HG03460 (cell line): ENCODE results near the gene DDX54.

ENCODE experiments used
- ATAC-seq: cut with Tn5 transposase; IDR thresholded peaks from one replicate; pipeline ENCODE4 v1.9.1; 2021; ENCODE audit not compliant: unreplicated experiment

The DDX54 gene, protein sequence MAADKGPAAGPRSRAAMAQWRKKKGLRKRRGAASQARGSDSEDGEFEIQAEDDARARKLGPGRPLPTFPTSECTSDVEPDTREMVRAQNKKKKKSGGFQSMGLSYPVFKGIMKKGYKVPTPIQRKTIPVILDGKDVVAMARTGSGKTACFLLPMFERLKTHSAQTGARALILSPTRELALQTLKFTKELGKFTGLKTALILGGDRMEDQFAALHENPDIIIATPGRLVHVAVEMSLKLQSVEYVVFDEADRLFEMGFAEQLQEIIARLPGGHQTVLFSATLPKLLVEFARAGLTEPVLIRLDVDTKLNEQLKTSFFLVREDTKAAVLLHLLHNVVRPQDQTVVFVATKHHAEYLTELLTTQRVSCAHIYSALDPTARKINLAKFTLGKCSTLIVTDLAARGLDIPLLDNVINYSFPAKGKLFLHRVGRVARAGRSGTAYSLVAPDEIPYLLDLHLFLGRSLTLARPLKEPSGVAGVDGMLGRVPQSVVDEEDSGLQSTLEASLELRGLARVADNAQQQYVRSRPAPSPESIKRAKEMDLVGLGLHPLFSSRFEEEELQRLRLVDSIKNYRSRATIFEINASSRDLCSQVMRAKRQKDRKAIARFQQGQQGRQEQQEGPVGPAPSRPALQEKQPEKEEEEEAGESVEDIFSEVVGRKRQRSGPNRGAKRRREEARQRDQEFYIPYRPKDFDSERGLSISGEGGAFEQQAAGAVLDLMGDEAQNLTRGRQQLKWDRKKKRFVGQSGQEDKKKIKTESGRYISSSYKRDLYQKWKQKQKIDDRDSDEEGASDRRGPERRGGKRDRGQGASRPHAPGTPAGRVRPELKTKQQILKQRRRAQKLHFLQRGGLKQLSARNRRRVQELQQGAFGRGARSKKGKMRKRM

DNA sequence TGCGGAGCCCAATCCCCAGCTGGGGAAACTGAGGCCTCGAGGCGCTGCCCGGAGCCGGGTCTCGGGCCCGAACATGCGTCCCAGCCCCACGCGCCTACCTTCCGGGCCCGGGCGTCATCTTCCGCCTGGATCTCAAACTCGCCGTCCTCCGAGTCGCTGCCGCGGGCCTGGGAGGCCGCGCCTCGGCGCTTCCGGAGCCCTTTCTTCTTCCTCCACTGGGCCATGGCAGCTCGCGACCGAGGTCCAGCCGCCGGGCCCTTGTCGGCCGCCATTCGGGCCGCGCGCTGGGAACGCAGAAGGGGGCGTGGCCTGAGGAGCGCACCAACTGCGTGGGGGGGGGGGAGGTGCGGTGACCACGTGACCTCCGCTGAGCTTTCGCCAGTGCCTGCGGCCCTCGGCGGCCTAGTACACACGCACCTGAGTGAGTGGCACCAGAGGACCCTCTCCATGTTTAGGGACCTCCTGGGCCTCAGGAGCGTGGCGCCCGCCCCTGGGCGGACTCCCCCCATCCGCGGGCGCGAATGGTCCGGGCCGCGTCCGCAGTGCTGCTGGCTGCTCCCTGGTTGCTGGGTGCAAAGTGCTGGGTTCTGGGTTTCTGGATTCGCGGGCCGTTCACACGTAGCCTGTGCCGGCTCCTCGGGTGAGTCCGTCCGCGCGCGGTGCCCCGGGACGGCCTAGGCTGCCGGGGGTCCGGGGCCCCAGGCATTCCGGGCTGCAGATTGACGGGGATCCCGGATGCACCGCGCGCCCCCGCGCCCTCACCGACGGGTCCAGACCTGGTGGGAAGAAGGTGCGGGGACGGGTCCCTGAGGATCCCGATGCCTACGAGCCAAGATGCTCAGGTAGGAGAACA, at the start of gene DDX54, which contains the start of gene RITA1:
TSS of gene DDX54 (minus strand) at position 299 of the 853 bp plus-strand sequence. CDS start at position 272, 27 bp downstream.
TSS of gene RITA1 (plus strand) at position 542 of the 853 bp plus-strand sequence. CDS start 1,026 bp downstream, outside the sequence.
- peak; percentile 51 for ATAC-seq

DNA sequence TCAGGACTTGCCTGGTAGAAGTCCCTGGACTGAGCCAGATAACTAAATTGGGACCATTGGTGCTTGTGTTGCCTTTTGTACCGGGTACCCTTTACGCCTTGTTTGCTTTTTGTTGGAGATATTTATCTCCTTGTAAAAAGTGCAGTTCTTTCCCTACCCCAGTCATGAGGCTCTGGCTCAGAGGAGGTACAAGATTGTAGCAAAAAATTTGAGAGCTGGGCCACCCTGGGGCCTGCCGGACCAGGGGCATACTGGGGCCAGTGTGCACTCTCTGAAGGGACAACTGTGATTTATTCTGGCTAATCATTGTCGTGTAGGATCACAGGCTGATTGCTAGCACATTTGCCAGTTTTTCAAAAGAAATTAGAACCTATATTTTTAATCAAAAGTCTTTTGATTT, 49.2 kb upstream of the DDX54 start:
- ATAC-seq, result no peak

DNA sequence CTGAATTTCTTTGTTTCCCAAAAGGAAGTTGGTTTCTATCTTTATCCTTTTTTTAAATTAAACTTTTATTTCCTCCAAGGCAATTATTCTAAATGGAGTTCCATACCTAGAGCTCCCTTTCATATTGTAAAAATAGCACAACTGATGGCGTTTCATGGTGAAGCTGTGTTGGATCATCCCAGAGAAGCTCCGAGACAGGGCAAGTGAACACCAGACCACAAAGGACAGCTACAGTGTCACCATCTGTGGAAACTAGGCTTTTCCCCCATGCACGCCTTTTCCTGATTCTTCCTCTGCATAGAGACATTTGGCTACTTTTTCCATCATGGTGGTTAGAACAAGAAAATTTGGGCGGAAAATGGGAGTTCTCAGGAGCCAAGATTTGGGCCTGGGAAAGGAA, 48.7 kb upstream of the DDX54 start:
- no peak for ATAC-seq

DNA sequence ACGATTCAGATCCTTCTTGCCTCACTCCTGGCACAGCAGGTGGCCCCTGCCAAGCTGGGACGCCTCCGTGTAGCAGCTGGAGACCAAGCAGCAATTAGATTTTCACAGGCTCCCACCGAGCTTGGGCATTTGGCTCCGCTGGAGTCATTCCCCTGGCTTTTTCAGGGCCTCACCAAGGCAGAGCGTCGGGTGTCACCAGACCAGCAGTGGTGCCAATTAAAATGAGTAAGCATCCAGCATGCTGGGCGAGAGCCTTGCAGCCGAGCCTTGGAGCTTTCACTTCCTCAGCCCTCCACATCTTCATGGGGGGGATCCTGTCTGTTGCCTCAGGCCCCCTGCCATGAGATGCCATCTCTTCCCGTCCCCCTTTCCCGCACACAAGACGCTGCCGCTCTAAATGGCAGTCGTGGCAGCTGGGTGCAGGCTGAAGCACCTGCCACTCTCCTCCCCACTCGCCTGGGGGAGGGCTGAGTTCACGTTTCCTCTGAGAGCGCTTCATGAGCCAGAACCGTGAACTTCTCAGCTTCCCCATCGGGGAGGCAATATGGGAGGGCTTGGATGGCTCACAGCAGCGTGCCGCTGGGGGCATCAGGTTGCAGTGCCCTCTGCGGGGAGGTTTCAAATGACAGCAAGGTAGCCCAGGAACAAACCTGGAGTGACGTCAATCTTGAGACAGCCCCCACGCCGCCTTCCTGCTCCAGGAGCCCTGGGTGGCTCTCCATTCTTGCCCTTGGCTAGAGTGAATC, 47.7 kb upstream of the DDX54 start:
- peak; percentile 61 for ATAC-seq

DNA sequence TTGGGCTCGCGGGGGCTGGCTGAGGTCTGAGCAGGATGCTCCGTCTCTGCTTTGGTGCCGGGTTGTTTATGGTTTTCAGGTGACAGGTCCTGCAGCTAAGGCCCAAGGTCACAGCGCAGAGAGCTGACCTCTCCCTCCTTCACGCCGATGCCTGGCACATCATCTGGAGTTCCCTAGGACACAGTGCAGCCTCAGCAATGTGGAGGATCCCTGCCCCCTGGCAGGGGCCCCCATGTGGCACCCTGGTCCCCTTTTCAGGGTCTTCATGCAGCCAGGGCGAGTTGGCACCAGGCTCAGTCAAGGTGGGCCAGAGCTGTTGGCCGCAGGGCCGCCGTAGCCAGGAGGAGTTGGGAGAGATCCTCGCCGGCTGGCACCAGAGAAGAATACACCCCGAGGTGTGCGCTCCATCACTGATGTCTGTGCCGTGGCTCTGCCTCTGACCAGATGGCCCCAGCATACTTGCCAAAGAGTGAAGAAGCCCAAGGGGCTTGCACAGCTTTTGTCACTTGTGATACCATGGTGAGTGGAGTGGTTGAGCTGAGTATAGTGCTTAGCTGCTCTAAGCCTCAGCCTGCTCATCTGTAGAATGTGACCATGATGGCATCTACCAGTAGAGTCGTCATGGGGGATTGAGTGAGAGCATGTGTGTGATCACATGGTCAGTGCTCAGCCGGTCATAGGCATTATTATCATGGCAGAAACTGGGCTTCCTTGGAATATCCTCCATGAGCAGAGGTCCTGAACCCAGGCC, 47.0 kb upstream of the DDX54 start:
- no peak for ATAC-seq

DNA sequence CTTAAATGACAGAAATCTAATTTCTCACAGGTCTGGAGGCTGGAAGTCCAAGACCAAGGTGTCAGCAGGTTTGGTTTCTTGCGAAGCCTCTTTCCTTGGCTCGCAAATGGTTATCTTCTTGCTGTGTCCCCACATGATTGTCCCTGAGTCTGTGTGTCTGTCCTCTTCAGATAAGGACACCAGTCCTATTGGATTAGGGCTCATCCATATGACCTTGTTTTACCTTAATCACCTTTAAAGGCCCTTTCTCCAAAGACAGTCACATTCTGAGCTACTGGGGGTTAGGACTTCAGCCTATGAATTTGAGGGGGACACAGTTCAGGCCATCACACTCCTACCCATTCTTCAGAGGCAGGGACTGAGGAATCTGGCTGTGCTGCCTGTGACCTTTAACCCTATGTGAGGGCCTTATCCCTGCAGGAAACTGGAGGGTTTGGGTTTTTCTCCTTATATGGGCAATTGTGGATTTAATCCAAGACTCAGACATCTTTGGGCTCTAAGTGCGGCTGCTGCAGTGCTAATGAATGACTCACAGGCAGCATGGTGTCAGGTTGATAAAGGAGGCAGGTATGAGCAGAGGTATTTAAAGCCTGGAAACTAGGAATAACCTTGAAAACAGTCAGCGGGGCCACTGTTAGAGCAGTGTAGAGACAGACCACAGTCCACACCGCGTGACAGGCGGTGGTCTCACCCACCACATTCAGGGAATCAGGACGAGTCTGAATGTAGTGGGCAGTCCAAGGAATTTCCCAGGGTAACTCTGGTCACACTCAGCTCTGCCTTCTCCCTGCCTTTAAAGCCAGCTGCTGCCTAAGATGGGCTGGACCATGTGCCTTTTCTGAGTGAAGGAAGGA, 46.2 kb upstream of the DDX54 start:
- ATAC-seq, result no peak

DNA sequence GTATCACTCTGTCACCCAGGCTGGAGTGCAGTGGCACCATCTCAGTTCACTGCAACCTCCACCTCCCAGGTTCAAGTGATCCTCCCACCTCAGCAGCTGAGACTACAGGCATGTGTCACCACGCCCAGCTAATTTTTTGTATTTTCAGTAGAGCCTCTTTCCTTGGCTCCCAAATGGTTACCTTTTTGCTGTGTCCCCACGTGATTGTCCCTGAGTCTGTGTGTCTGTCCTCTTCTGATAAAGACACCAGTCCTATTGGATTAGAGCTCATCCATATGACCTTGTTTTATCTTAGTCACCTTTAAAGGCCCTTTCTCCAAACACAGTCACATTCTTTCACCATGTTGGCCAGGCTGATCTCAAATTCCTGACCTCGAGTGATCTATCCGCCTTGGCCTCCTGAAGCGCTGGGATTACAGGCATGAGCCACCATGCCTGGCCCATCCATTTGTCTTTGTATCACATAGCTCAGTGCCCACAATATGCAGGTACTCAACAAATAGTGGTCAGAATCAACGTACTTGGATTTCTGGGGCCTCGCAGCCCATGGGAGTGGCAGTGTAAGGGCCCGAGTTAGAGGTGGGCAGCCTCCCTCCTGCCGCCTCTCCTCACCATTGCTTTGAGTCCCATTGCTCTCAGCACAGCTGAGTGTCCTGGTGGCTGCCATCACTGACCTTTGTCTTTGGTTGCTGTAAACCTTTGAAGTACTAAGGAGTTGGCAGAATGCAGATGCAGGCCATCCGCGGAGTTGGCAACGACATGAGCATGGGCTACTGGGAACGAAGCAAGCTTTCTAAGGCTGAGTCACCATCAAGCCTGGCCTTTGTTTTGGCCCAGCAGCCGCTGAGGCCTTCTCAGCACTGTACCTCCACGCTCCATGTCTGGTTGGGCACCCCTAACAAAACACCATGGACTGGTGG, 45.3 kb upstream of the DDX54 start:
- ATAC-seq, result peak; percentile 6

DNA sequence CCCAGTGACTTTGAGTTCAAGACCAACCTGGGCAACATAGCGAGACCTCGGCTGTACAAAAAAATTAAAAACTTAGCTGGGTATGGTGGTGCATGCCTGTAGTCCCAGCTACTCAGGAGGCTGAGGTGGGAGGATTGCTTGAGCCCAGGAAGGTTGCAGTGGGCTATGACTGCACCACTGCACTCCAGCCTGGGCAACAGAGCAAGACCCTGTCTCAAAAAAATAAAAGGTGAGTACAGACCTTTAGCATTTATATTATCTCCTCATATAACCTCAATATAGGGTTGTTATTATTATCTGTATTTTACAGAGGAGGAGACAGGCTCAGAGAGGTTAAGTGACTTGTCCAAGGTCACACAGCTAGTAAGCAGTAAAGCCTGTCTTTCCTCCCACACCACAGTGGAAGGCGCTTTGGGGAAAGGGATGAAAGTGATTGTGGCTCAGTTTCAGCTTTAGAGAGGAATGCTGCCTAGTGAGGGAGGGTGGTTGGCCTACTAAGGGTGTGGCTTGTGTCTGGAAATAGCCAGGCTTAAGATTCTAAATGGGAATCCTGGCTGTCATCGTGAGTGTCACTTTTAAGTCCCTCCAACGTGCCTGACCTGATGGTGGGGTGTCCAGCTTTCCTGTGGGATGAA, 43.2 kb upstream of the DDX54 start:
- no peak for ATAC-seq

DNA sequence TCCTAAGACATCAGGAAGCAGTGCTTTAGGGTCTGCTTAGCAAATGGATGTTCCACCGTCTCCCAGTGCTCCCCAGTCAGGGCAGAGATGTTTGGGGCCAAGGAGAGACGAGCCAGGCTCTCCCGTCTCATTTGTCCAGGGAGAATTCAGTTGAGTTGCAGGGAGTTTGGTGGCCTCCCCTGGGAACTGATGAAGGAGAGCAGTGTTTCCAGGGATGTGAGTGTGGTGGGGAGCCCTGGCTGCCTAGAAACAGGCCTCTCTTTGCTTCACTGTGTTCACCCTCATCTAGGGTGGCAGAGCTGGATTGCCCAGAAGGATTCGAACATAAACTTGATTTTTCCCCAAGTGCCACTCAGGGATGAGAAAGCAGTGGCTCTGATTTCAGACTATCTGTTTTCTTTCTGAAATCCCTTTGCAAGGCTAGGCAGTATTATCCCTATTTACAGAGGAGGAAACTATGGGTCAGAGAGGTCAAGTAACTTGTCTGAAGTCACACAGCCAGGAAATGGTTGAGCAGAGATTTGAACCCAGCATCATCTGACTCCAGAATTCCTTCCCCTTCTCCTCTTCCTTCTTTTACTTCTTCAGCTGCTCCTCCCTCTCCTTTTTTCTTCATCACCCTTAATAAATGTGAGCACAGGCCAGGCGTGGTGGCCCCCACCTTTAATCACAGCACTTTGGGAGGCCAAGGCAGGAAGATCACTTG, 42.6 kb upstream of the DDX54 start:
- no peak for ATAC-seq

DNA sequence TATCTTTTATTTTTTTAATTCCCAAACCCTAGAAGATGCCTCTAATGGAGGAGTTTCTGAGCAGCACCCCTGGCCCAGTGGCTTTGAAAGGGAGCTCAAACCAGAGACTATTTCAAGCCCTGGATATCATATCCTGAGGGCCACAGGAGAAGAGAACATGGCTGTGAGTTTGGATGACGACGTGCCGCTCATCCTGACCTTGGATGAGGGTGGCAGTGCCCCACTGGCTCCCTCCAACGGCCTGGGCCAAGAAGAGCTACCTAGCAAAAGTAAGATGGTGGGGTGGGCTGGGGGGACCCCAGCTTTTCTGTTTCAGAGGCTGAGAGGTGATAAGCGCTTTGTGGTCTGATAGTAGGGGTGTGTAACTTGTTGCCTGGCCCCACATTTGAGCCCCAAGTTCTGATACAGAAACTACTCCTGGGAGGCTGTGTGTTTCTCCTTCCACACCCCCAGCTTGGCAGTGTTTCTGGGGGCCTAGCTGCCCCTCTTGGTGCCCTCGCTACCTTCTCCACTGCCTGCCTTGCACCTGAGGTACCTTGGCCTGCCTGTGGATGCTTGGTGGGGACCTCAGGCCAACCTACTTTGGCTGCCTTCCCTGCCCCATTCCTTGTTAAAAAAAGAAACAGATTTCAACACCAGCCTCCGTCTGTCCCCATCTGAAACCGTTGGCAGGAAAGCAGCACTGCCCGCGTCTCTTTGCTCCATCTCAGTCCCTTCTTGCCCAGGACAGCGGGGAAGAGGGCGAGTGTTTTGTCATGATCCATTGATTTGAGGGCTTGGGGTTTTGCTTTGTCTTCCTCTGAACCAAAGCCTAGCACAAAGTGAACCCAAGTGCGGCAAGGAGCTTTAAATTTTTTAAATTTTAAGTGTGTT, 41.7 kb upstream of the DDX54 start:
- ATAC-seq, result no peak

DNA sequence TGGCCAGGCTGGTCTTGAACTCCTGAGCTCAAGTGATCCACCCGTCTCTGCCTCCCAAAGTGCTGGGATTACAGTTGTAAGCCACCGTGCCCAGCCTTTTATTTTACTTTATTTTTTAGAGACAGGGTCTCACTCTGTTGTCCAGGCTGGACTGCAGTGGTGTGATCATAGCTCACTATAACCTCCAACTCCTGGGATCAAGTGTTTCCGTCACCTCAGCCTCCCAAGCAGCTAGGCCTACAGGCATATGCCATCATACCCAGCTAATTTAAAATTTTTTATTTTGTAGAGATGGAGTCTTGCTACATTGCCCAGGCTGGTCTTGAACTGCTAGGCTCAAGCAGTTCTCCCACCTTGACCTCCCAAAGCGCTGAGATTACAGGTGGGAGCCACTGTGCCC, 39.7 kb upstream of the DDX54 start:
- ATAC-seq, result no peak

DNA sequence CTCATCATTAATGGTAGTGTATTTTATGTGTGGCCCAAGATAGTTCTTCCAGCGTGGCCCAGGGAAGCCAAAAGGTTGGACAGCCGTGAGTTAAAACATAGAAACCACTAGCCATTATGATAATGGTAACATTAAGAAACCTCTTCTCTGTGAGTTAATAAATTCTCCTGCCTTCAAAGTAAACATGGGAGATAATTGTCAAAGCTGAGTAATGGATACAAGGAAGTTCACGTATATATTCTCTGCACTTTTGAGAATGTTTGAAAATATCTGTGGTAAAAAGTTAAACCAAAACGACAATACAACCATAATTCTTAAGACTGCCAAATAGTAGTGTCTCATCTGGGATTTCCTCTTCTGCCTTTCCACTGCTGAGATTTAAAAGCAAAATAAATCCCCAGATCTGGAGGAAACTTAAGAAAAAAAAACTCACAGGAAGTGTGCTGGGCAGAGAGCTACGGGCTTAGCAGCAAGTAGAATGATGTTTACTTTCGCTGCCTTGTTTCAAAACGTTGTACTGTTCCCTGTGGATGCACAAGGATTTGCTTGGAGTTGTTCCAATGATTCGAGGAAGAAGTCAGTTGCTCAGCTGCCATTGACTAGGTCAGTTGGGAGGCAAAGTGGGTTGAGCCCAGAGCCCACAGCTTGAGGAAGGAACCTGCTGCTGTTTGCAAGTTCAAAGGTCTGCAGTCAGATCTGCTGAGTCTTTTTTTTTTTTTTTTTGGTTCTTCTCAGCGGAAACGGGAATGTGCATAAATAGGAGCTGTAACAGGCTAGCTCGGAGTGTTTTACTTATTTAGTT, 37.7 kb upstream of the DDX54 start:
- ATAC-seq, result no peak

DNA sequence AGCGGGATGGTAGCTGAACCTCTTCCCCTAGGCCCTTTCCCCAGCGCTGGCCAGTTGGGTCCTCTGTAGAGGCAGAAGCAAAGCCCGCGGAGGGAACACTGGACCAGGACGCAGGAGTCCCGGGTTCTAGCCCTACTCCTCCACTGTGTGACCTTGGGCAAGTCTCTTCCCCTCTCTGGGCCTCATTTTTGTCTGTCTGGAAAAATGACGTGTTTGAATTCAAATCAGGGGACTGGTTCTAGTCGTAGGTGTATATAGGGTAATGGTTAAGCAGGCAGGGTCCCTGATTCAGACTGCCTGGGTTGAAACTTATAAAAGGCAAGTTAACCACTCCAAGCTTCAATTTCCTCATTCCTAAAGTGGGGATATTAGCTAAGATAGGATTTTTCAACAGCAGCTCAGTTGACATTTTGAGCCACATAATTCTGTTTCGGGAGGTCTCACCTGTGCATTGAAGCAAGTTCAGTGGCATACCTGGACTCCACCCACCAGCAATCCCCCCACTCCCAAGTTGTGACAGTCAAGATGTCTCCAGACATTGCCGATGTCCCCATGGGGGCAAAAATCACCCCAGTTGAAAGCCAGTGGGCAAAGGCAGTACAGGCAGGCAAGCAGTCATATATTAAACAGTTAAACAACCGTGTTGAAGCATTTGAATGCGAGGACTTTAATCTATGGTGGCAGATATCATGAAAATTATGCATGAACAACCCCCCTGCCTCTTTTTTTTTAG, 36.9 kb upstream of the DDX54 start:
- no peak for ATAC-seq
